A673 (cell line): ENCODE results near the gene PLA2G4A.

Experiments
- EZH2 ChIP-seq: fragments of 200-600 bp; sonication (generic); IDR thresholded peaks from 2 replicates; pipeline ENCODE4 v1.6.1; 2017; ENCODE audit warnings: borderline replicate concordance, low read depth, mild to moderate bottlenecking, mixed read lengths, antibody characterized with exemption, low read length; ENCODE audit not compliant: poor library complexity, severe bottlenecking
- TF ChIP-seq, protein P1 (sequence below): fragments of 300-800, 200-600 bp; sonication (generic); conservative IDR thresholded peaks from 2 replicates; pipeline ENCODE4 v1.5.1; 2017; ENCODE audit warnings: low read depth, mild to moderate bottlenecking, antibody characterized with exemption, low read length, moderate library complexity, mixed read lengths

DNA sequence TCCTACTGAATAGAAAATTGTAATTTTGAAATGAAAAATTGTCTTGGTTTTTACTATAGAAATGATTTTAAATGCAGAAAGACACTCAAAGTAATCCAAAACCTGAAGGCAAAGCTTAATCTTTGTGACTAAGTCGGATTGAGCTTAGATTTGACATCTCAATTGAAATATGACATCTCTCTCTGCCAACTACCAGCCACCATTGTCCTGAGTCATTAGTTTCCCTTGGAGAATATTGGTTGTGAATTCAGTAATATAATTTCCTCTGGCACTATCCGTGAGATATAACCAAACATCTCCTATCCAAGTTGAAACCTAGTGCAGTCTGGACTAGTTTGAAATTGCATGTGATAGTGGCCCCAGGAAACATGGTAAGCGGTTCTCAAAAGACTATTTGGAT is 37.1 kb downstream of the PLA2G4A start:
- TF ChIP-seq, protein P1, sequence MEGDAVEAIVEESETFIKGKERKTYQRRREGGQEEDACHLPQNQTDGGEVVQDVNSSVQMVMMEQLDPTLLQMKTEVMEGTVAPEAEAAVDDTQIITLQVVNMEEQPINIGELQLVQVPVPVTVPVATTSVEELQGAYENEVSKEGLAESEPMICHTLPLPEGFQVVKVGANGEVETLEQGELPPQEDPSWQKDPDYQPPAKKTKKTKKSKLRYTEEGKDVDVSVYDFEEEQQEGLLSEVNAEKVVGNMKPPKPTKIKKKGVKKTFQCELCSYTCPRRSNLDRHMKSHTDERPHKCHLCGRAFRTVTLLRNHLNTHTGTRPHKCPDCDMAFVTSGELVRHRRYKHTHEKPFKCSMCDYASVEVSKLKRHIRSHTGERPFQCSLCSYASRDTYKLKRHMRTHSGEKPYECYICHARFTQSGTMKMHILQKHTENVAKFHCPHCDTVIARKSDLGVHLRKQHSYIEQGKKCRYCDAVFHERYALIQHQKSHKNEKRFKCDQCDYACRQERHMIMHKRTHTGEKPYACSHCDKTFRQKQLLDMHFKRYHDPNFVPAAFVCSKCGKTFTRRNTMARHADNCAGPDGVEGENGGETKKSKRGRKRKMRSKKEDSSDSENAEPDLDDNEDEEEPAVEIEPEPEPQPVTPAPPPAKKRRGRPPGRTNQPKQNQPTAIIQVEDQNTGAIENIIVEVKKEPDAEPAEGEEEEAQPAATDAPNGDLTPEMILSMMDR = no peak
- no peak for TF ChIP-seq EZH2
